Adipocyte (in vitro differentiated cells): ENCODE results near the gene GRIN1.
"Not testable (repeated sequence)": the region's sequence is repeated elsewhere in the genome, so short reads cannot be mapped to it uniquely, and the experiment has no call there.

Experiments used
- DNase-seq: peaks from one replicate; pipeline ENCODE4 v3.0.0-alpha.2; 2015; ENCODE audit warnings: low read depth
- H3K27me3 ChIP-seq: replicated peaks from 2 replicates; pipeline ENCODE4 v1.7.0; 2013; ENCODE audit warnings: mild to moderate bottlenecking, low read length, moderate library complexity; ENCODE audit not compliant: control insufficient read depth, insufficient read depth
- H3K36me3 ChIP-seq: 2 replicates; pipeline ENCODE4 v1.7.0; 2013; ENCODE audit warnings: low read length, mild to moderate bottlenecking, moderate library complexity; ENCODE audit not compliant: control insufficient read depth, insufficient read depth, severe bottlenecking
- H3K4me1 ChIP-seq: 2 replicates; pipeline ENCODE4 v1.7.0; 2013; ENCODE audit warnings: mild to moderate bottlenecking, low read length, moderate library complexity; ENCODE audit not compliant: control insufficient read depth, insufficient read depth
- H3K4me3 ChIP-seq: 2 replicates; pipeline ENCODE4 v1.7.0; 2013; ENCODE audit warnings: mild to moderate bottlenecking, low read length, moderate library complexity
- H3K9ac ChIP-seq: 2 replicates; pipeline ENCODE4 v1.7.0; 2013; ENCODE audit warnings: mild to moderate bottlenecking, low read length, moderate library complexity
- H3K9me3 ChIP-seq: 2 replicates; pipeline ENCODE4 v1.7.0; 2013; ENCODE audit warnings: mild to moderate bottlenecking, low read length, moderate library complexity; ENCODE audit not compliant: control insufficient read depth

GRIN1 gene

DNA sequence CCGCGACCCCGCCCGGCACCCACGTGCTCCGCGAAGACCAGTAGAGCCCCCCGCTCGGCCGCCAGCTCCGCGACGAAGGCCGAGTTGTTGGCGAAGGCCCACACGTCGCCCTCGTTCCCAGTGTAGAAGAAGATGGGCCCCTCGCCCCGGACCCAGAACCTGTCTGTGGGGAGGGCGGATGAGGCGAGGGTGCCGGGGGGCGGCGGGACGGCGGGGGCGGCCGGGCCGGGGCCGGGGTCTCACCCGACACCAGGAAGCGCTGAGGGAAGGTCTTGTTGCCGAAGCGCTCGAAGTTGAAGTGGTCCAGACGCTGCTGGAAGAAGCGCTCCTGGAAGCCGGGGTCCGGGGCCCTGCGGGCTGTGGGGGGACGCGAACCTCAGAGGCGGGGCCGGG is 24.7 kb upstream of the GRIN1 start:
- Histone ChIP-seq H3K27me3 (no peaks in the 10 kb centered on the region), H3K4me3 (peak overlapping the region; percentile 73), H3K9me3 (no peaks in the 10 kb centered on the region), H3K36me3 (peaks cover 11% of the 10 kb centered on the region), H3K4me1 (peaks cover 8% of the 10 kb centered on the region), H3K9ac (peak overlapping the region; percentile 39)
- no peak for DNase-seq

DNA sequence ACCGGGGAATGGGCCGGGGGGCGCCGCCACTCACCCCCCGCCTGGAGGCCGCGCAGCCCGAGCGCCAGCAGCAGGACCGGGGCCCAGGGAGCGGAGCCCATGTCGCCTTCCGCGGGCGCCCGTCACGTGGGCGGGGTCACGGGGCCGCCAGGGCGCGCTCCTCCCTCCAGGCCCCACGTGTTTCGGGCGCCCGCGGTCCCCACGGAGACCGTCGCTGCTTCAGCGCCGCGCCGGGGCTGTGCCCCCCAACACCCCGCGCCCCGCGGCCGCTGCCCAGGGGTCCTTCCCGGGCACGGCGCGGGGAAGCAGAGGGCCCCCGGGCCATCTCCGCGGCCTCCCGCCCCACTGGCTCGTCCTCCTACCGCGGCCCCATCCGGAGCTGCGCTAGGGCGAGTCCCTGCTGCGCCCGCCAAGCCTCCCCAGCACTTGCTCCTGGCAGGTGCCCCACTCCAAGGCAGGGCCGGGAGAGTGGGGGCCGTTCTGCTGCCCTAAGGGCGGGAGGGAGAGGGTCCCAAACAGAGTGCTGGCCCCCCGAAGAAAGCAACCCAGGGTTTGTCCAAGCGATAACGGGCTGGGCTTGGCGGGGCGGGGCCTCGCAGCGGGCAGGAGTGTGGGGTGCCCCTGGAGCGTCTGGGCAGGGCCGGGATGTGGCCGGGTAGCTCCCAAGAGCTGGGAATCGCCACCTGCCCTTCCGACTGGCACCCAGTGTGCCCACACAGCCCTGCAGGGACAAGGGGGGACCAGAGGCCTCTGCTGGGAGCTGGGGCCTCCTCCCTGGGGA is 24.2 kb upstream of the GRIN1 start, which contains the start of gene DPP7:
Gene DPP7 (minus strand): TSS at position 121 of the 781 bp plus-strand sequence. CDS start 20 bp downstream, at position 101.
- Histone ChIP-seq H3K36me3 (peaks cover 10% of the 10 kb centered on the region), H3K27me3 (no peaks in the 10 kb centered on the region), H3K9ac (peak within 1 kb of the TSS; percentile 49), H3K9me3 (no peaks in the 10 kb centered on the region), H3K4me3 (peak within 1 kb of the TSS; percentile 73), H3K4me1 (peaks cover 8% of the 10 kb centered on the region)
- peak; percentile 82 for DNase-seq

DNA sequence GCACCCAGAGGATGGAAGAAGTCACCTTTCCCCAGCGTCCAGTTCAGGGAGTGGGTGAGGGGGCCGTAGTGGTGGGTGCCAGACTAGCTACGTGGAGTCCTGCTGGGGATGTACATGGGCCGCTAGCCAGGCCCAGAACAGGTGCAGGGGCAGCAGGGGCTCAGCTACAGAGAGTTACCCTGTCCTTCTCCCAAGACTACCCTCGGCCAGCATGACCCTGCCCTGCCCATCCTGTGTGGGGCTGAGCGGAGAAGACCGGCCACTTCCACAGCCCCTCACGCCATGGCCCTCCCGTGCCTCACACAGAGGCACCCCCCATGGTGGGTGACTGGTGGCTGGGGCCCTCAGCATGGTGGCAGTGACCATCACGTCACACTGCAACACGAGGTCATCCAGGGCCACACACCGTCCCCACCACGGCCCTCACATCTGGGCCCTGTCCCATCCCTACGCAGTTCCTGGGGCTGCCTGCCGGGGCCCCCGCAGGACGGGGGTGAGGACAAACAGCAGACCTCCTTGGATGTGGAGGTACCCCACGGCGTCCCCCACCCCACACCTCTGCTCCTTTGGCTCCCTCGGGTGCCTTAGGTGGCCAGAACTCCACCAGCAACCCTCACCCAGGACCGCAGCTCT is 23.4 kb upstream of the GRIN1 start:
- no peak overlapping the region for H3K9ac ChIP-seq
- H3K4me3 ChIP-seq, result no peak overlapping the region
- no peaks in the 10 kb centered on the region for H3K27me3 ChIP-seq
- peaks cover 5% of the 10 kb centered on the region for H3K36me3 ChIP-seq
- no peak for DNase-seq
- no peaks in the 10 kb centered on the region for H3K9me3 ChIP-seq
- peaks cover 8% of the 10 kb centered on the region for H3K4me1 ChIP-seq

DNA sequence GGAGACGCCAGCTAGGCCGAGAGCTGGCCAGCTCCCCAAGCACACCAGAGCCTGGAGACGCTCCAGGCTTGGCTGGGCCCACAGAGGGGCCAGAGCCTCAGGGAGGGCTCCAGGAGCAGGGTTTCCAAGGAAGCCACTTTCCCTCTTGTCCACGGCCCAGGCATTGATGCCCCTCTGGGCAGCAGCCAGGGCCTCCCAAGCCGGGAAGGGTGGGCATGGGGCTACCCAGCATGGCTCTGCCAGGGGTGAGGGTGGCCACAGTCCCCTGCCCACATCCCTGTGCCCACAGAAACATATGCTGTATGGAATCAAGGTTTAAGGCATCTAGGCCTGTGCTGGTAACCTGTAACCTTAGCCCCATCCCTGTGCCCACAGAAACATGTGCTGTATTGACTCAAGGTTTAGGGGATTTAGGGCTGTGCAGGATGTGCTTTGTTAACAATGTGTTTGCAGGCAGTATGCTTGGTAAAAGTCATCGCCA is 22.9 kb upstream of the GRIN1 start:
- DNase-seq, result no peak
- no peaks in the 10 kb centered on the region for H3K36me3 ChIP-seq

GRCh38 chr9:137116728-137117127 is 22.2 kb upstream of the GRIN1 start:
- Histone ChIP-seq H3K4me1 (peaks cover 8% of the 10 kb centered on the region), H3K9me3 (no peaks in the 10 kb centered on the region), H3K27me3 (no peaks in the 10 kb centered on the region), H3K4me3 (no peak overlapping the region), H3K9ac (no peak overlapping the region), H3K36me3 (no peaks in the 10 kb centered on the region)
- no peak for DNase-seq

More for the DNA sequence above, 22.9 kb upstream of the GRIN1 start:
- Histone ChIP-seq H3K9me3 (no peaks in the 10 kb centered on the region), H3K27me3 (no peaks in the 10 kb centered on the region), H3K4me1 (peaks cover 8% of the 10 kb centered on the region), H3K4me3 (no peak overlapping the region), H3K9ac (no peak overlapping the region)

DNA sequence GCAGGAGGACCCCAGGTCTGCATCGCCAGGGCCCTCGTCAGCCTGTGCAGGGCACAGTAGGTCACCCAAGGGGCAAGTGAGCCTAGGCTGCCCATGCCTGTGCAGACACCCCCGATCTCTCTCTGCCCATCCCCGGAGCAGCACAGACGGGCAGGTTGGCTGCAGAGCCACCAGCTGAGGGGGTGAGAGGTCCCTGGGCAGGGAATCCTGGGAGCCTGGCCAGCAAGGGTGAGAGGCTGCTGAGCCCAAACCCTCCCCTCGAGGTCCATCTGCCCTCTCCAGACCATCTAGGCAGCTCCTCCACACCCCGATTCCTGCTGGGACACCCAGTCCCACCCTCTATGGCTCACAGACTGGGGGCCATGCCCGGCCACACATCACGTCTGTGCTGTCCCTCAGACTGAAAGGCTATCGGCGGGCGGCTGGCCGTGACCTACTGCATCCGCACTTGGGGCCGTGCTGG is 21.7 kb upstream of the GRIN1 start:
- no peaks in the 10 kb centered on the region for H3K36me3 ChIP-seq
- H3K27me3 ChIP-seq, result no peaks in the 10 kb centered on the region
- H3K4me3 ChIP-seq, result no peak overlapping the region
- no peak overlapping the region for H3K9ac ChIP-seq
- H3K9me3 ChIP-seq, result no peaks in the 10 kb centered on the region
- peaks cover 8% of the 10 kb centered on the region for H3K4me1 ChIP-seq
- DNase-seq, result no peak

- DNase-seq, H3K4me1 ChIP-seq, H3K36me3 ChIP-seq, H3K9me3 ChIP-seq, H3K4me3 ChIP-seq, H3K27me3 ChIP-seq, H3K9ac ChIP-seq: not testable (repeated sequence)
Observed at GRCh38 chr9:137118092-137118603, 20.8 kb upstream of the GRIN1 start.

- not testable (repeated sequence) for H3K9ac ChIP-seq, H3K36me3 ChIP-seq, H3K4me1 ChIP-seq, H3K4me3 ChIP-seq, H3K9me3 ChIP-seq, DNase-seq, H3K27me3 ChIP-seq
Observed at GRCh38 chr9:137121927-137122795, 16.8 kb upstream of the GRIN1 start.

DNA sequence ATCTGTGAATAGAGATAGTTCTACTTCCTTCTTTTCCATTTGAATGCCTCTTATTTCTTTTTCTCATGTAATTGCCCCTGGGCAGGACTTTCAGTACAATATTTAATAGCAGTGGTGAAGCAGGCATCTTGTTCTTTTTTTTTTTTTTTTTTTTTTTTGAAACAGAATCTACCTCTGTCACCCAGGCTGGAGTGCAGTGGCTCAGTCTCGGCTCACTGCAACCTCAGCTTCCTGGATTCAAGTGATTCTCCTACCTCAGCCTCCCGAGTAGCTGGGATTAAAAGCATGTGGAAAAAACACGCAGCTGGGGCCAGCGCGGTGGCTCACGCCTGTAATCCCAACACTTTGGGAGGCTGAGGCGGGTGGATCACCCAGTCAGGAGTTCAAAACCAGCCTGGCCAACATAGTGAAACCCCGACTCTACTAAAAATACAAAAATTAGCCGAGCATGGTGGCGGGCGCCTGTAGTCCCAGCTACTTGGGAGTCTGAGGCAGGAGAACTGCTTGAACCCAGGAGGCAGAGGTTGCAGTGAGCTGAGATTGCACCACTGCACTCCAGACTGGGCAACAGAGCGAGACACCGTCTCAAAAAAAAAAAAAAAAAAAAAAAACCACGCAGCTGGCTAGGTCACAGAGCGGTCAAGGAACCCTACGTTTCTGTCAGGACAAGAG is 16.0 kb upstream of the GRIN1 start:
- H3K4me3 ChIP-seq, H3K27me3 ChIP-seq, H3K9ac ChIP-seq, H3K36me3 ChIP-seq, DNase-seq, H3K9me3 ChIP-seq: not testable (repeated sequence)
- H3K4me1 ChIP-seq, result peaks cover 11% of the 10 kb centered on the region

DNA sequence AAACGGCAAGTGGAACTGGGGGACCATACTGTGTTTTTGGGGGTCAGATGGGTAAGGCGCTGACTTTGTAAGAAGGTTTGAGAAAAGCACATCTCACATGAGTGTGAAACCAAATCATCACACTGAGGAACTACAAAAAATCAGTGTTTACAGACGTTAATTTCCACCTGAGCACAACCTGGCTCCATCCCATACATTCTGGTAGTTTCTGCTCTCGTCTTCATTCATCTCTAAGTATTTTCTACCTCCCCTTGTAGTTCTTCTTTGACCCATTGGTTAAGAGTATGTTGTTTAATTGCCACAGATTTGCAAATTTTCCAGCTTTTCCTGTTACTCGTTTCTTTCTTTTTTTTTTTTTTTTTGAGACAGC is 15.5 kb upstream of the GRIN1 start:
- no peaks in the 10 kb centered on the region for H3K27me3 ChIP-seq
- no peak overlapping the region for H3K4me3 ChIP-seq
- no peak overlapping the region for H3K9ac ChIP-seq
- peaks cover 16% of the 10 kb centered on the region for H3K4me1 ChIP-seq
- no peak for DNase-seq
- no peaks in the 10 kb centered on the region for H3K9me3 ChIP-seq
- H3K36me3 ChIP-seq, result no peaks in the 10 kb centered on the region
